HuH-7.5 (cell line): ENCODE data around the gene FOXP3.

ENCODE experiments used
- DNase-seq: peaks from one replicate; pipeline ENCODE4 v3.0.0; 2011; ENCODE audit warnings: low spot score

Gene FOXP3

GRCh38 chrX:49214416-49214815 is 50.1 kb downstream of the FOXP3 start:
- DNase-seq = no peak

DNA sequence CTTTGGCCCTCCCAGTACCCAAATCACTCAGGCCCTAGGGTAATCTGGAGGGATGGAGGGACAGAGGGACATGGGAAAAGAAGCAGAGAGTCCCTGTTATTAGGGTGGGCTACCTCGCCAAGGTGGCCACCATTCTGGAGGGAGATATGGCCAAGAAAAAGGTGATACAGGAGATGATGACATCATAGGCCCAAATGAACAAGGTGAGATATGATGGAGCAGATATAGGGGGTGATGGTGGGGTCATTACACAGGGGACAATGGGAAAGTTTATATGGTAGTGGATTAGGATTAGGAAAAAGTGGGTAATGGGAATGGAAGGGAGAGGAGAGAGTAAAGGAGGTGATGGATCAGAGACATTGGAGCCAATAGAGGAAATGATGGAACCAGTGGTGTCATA is 51.6 kb downstream of the FOXP3 start:
- DNase-seq = no peak

GRCh38 chrX:49212209-49212608 is 52.3 kb downstream of the FOXP3 start:
- no peak for DNase-seq

DNA sequence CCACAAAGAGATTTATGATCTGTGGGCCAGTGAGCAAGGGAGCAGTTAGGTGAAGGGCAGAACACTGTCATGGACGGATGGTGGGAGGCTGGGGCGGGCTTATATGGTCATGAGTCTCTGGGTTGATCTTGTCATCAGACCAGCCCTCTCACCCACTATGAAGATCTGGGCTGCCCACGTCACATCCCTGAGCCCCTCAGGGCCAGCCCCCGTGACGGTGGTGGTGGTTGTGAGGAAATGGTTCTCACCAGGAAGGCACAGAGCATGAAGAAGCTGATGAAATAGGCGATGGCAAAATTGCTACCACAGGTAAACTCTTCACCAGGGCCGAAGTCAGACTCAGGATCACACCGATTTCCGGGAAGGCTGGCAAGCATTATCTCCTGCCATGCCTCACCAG is 53.4 kb downstream of the FOXP3 start:
- DNase-seq = no peak

- DNase-seq = no peak
These were observed 54.1 kb downstream of the FOXP3 start for GRCh38 chrX:49210406-49210805.

DNA sequence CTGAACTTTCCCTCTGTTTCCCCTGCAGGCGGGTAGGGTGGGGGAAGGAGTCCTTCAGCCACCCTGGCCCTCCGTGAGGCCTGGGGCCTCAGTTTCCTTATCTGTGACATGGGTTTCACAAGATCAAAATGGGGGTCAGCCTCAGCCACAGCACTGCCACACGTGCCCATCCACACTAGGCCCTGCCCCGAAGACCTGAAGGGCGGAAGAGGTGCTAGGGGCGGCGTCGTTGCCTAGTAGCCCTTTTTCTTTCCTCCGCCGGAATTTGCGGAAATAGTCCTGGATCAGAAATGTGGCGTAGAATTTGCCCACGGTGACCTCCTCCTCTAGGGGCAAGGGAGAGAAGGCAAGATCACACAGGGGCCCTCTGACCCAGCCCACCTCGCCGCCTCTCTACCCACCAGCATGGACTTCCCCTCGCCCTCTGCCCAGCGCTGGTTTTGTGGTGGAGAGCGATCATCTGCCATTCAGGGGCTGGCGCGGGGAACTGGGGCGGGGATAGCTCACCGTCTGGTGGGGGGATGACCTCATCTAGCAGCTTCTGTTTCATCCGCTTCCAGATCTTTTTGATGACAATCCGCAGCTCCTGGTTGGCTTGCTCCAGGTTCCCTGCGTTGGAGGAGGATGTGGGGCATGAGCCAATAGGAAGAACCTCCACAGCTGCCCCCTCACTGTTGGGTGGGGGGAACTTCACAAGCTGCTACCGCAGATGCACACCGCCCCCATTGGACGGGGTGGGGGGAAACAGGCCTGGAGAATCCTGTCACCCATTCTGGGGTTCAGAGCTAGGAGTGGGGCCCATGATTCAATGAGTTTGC is 54.9 kb downstream of the FOXP3 start:
- DNase-seq = no peak

DNA sequence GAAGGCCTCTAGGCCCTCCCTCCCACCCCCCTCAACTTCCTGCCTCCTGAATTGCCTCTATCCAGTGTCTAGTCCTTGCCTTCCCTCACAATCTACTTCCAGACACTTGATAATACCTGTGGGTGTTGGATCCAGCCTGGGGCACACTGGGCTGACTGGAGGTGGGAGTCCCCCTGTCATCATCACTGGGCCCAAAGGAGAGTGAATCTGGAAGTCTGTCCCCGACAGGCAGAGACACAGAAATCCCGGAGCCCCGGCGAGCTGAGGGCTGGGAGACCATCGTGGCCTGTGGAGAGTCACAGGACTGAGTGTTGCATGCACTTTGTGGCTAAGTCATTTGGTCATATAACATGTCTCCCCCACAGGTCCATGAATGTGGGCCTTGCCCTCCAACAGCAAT is 56.1 kb downstream of the FOXP3 start:
- DNase-seq = no peak

DNA sequence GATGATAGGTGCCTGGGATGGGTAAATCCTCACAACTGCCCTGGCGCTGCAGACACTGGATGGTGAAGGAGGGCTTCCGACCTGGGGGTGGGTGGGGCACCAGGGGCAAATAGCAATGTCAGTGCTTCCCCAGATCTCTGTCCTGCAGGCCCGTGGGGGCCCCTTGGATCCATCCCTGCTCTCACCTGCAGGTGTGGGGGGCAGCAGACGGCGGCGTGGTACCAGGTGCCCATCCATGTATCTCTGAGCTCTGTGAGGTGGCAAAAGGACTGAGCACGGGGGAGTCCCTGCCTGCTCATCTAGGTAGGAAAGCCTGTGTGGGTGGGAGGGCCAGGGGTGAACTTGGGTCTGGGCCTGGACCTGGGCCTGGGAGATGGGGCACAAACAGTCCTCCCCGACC is 58.0 kb downstream of the FOXP3 start:
- DNase-seq = no peak

DNA sequence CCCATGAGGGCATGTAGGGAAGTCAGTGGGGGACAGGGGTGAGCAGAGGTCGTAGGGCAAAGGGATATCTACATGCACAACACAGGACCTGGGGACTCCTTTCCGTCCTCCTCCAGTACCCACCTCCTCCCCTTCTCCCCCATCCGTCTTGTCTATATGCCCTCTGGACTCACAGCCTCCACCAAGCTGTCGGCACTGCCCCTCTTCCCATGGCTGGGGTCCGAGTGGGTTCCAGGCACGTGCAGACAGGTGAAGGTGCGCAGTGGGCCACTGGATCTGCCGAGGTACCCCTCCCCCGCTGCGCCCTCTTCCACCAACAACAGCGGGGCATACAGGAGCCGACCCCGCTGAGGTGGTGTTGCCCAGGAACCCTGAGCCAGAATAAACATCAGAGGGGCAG is 59.1 kb downstream of the FOXP3 start:
- no peak for DNase-seq

- no peak for DNase-seq
These were observed 59.8 kb downstream of the FOXP3 start for GRCh38 chrX:49204709-49205108.

DNA sequence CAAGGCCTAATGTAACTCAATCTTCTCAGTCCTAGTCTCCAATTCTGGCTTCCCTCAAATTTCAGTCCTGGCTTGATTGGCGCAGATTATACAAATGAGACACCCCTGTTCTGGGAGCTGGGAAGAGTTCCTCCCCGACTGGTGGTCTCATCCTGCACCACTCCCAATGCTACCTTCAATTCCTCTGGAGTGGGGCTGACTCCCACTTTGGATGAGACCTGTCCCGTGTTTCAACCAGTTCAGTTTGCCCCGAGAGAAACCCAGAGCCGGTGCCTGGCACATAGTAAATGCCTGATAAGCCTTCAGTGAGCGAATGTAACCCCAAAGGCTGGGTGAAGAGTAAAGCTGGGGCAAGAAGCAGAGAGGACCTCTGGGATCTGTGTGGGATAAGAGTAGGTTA is 60.5 kb downstream of the FOXP3 start:
- no peak for DNase-seq

DNA sequence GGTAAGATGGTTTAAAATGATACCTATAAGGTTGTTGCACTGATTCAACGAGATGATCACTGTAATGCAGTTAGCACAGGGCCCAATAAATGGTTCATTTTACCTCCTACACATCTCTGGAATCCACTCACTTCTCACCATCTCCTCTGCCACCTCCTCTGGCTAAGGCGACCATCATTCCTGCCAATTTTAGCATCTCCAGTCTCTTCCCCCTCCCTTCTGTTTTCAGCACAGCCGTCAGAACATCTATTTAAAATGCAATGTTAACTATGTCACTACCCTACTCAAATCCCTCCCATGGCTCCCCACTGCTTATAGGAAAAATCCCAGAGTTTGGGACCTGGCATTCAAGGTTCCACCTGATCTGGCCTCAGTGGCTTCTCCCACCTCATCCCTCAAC is 61.0 kb downstream of the FOXP3 start:
- no peak for DNase-seq

- no peak for DNase-seq
These were observed 62.5 kb downstream of the FOXP3 start for GRCh38 chrX:49202022-49202421.
